HL-60/S4 (cell line): ENCODE measurements around the gene SVOP.
"Not testable (repeated sequence)": the region's sequence is repeated elsewhere in the genome, so short reads cannot be mapped to it uniquely, and the experiment has no call there.

Experiments used
- in situ Hi-C: fragments of 300-500 bp; cut with MboI; formaldehyde crosslinking; loops from 2 replicates; pipeline ENCODE4 v1.14.3; 2022; ENCODE audit warnings: low sequenced_read_pairs

The SVOP gene

GRCh38 chr12:108896817-108897216, 124.1 kb downstream of the SVOP start:
- in situ Hi-C loops, result no loop called here

- in situ Hi-C loops, result no loop called here
These were observed 124.5 kb downstream of the SVOP start for GRCh38 chr12:108896336-108896735.

- in situ Hi-C loops, result no loop called here
These were observed 125.6 kb downstream of the SVOP start for GRCh38 chr12:108895220-108895802.

GRCh38 chr12:108890208-108890607, 130.7 kb downstream of the SVOP start:
- in situ Hi-C loops, result no loop called here

GRCh38 chr12:108888031-108888430, 132.8 kb downstream of the SVOP start:
- in situ Hi-C loops, result no loop called here

GRCh38 chr12:108886873-108887629, 133.8 kb downstream of the SVOP start:
- in situ Hi-C loops, result no loop called here

- in situ Hi-C loops, result no loop called here
These were observed 136.5 kb downstream of the SVOP start for GRCh38 chr12:108884116-108885012.

GRCh38 chr12:108881953-108882352, 138.9 kb downstream of the SVOP start:
- in situ Hi-C loops, result no loop called here

- in situ Hi-C loops, result no loop called here
These were observed 141.1 kb downstream of the SVOP start, which contains the start of gene DAO for GRCh38 chr12:108879615-108880254. DAO (plus strand) TSS chr12:108880092; CDS start chr12:108885007, 4,915 bp downstream.

- in situ Hi-C loops, result no loop called here
These were observed 144.3 kb downstream of the SVOP start for GRCh38 chr12:108876550-108876949.

GRCh38 chr12:108875682-108876361, 145.0 kb downstream of the SVOP start:
- in situ Hi-C loops, result no loop called here

GRCh38 chr12:108875280-108875679, 145.6 kb downstream of the SVOP start:
- in situ Hi-C loops, result no loop called here

- in situ Hi-C loops, result no loop called here
These were observed 152.1 kb downstream of the SVOP start for GRCh38 chr12:108868781-108869180.

- in situ Hi-C loops, result not testable (repeated sequence)
These were observed 154.8 kb downstream of the SVOP start for GRCh38 chr12:108866083-108866482.

GRCh38 chr12:108865169-108865568, 155.7 kb downstream of the SVOP start:
- in situ Hi-C loops, result no loop called here

- in situ Hi-C loops, result no loop called here
These were observed 158.3 kb downstream of the SVOP start for GRCh38 chr12:108862588-108862959.

GRCh38 chr12:108861878-108862587, 158.8 kb downstream of the SVOP start:
- in situ Hi-C loops, result no loop called here

GRCh38 chr12:108860443-108860842, 160.4 kb downstream of the SVOP start:
- in situ Hi-C loops, result no loop called here

- in situ Hi-C loops, result no loop called here
These were observed 161.0 kb downstream of the SVOP start for GRCh38 chr12:108859923-108860291.
